SK-N-SH (cell line): ENCODE measurements around the gene ZNF32. TPM values are rescaled to one million over a fixed set of nuclear protein-coding genes. Genes with fewer than 3 reads are reported as not detected.

Experiments
- CTCF ChIA-PET: fragments of 300-600, 350-600 bp; formaldehyde crosslinking; extraction: SDS; loops from one replicate; lab custom pipeline; 2021; lab: Yijun Ruan, JAX
- POLR2A ChIA-PET: fragments of 350-600 bp; sonication (Branson Sonifier 250); formaldehyde crosslinking; extraction: SDS; loops from one replicate; lab custom pipeline; 2020; ENCODE audit warnings: antibody characterized with exemption, inconsistent platforms; lab: Yijun Ruan, JAX
- DNase-seq: peaks from one replicate; pipeline ENCODE4 v3.0.0; 2012
- H2AFZ ChIP-seq: fragments of 200-600 bp; sonication (generic); 2 replicates; pipeline ENCODE4 v1.8.1; 2016; ENCODE audit warnings: antibody characterized with exemption, mild to moderate bottlenecking, low read depth
- H3F3A ChIP-seq: fragments of 200-600 bp; sonication (generic); replicated peaks from 2 replicates; pipeline ENCODE3; 2016; ENCODE audit warnings: antibody characterized with exemption, mild to moderate bottlenecking; ENCODE audit not compliant: insufficient read depth
- H3K27ac ChIP-seq, 2 experiments: fragments of 200-500 bp in 1 of 2; fragments of 200-600 bp in 1 of 2; sonication (Bioruptor generic) in 1 of 2; sonication (generic), shearing (Covaris generic) in 1 of 2; 2 replicates each; pipeline versions ENCODE4 v1.5.1 to v1.6.1; 2014 to 2016; ENCODE audit warnings: low read depth in 2 of 2, inconsistent platforms in 1 of 2, low read length in 1 of 2, mild to moderate bottlenecking in 1 of 2, mixed read lengths in 1 of 2
- H3K27me3 ChIP-seq: fragments of 200-600 bp; sonication (generic), shearing (Covaris generic); 2 replicates; pipeline ENCODE4 v1.6.1; 2016; ENCODE audit warnings: mixed run types; ENCODE audit not compliant: insufficient read depth
- H3K36me3 ChIP-seq, 2 experiments: fragments of 200-500 bp in 1 of 2; fragments of 200-600 bp in 1 of 2; sonication (Bioruptor generic) in 1 of 2; sonication (generic) in 1 of 2; replicated peaks in 1 of 2; 2 replicates each; pipeline versions ENCODE3 to v1.5.1; 2014 to 2016; ENCODE audit warnings: low read length in 1 of 2, mild to moderate bottlenecking in 1 of 2; ENCODE audit not compliant: insufficient read depth in 2 of 2, control insufficient read depth in 1 of 2
- H3K4me1 ChIP-seq, 2 experiments: fragments of 200-500 bp in 1 of 2; fragments of 200-600 bp in 1 of 2; sonication (Bioruptor generic) in 1 of 2; sonication (generic), shearing (Covaris generic) in 1 of 2; 2 replicates each; pipeline versions ENCODE4 v1.5.1 to v1.6.1; 2014 to 2016; ENCODE audit warnings: low read depth in 1 of 2, low read length in 1 of 2, mixed run types in 1 of 2; ENCODE audit not compliant: insufficient read depth in 2 of 2, control insufficient read depth in 1 of 2
- H3K4me2 ChIP-seq: fragments of 200-600 bp; sonication (generic), shearing (Covaris generic); 2 replicates; pipeline ENCODE4 v1.6.1; 2017; ENCODE audit warnings: mixed run types
- H3K4me3 ChIP-seq, 2 experiments: fragments of 200-500 bp in 1 of 2; fragments of 200-600 bp in 1 of 2; sonication (Bioruptor generic) in 1 of 2; sonication (generic), shearing (Covaris generic) in 1 of 2; 2 replicates each; pipeline versions ENCODE4 v1.5.1 to v1.8.1; 2014 to 2016; ENCODE audit warnings: low read depth in 2 of 2, inconsistent platforms in 1 of 2, low read length in 1 of 2, mild to moderate bottlenecking in 1 of 2, mixed read lengths in 1 of 2, moderate library complexity in 1 of 2
- H3K79me2 ChIP-seq: fragments of 200-600 bp; sonication (generic); 2 replicates; pipeline ENCODE4 v1.8.1; 2017; ENCODE audit warnings: mild to moderate bottlenecking; ENCODE audit not compliant: insufficient read depth
- H3K9ac ChIP-seq: fragments of 200-600 bp; sonication (generic); 2 replicates; pipeline ENCODE4 v1.6.1; 2017; ENCODE audit warnings: mixed run types
- H3K9me2 ChIP-seq: fragments of 200-600 bp; sonication (generic); 2 replicates; pipeline ENCODE4 v1.6.1; 2017; ENCODE audit warnings: mixed run types
- H3K9me3 ChIP-seq: fragments of 200-600 bp; sonication (generic); 2 replicates; pipeline ENCODE4 v1.6.1; 2017; ENCODE audit warnings: mixed run types, mild to moderate bottlenecking, moderate library complexity
- H4K20me1 ChIP-seq: fragments of 200-600 bp; sonication (generic); 2 replicates; pipeline ENCODE4 v1.6.1; 2017; ENCODE audit warnings: mild to moderate bottlenecking, mixed run types; ENCODE audit not compliant: insufficient read depth
- JUND ChIP-seq: IDR thresholded peaks from 2 replicates; pipeline ENCODE4 v1.4.0; 2012
- POLR2AphosphoS5 ChIP-seq: IDR thresholded peaks from 2 replicates; pipeline ENCODE4 v1.6.1; 2012; ENCODE audit warnings: low read depth, low read length
- RAD21 ChIP-seq: IDR thresholded peaks from 2 replicates; pipeline ENCODE4 v1.6.1; 2012; ENCODE audit warnings: mild to moderate bottlenecking, low read length
- RFX5 ChIP-seq: IDR thresholded peaks from 2 replicates; pipeline ENCODE4 v1.6.1; 2012; ENCODE audit warnings: mild to moderate bottlenecking, improper control_type of control experiment, low read length
- TAF1 ChIP-seq: IDR thresholded peaks from 2 replicates; pipeline ENCODE4 v1.6.1; 2012; ENCODE audit warnings: low read depth, mild to moderate bottlenecking, low read length, moderate library complexity, borderline replicate concordance
- TCF12 ChIP-seq: IDR thresholded peaks from 2 replicates; pipeline ENCODE4 v1.4.0; 2012
- TEAD4 ChIP-seq: IDR thresholded peaks from 2 replicates; pipeline ENCODE4 v1.4.0; 2012; ENCODE audit warnings: mild to moderate bottlenecking, borderline replicate concordance; ENCODE audit not compliant: insufficient read depth
- WGBS: methylation state at CpG from one replicate; pipeline ENCODE4 v1.1.6; 2017; ENCODE audit warnings: low lambda C conversion rate; 5-methylcytosine and 5-hydroxymethylcytosine counted together
- polyA plus RNA-seq, 3 experiments: library from polyadenylated mRNA; depleted of rRNA; stranded (reverse); fragments of >200 nt; gene quantifications; 2 replicates each; pipeline ENCODE4 v1.2.3, GENCODE V29; 2012
- TF ChIP-seq, protein P1 (sequence below): fragments of 200-600 bp; sonication (generic); IDR thresholded peaks from 2 replicates; pipeline ENCODE4 v1.6.1; 2017; ENCODE audit warnings: antibody characterized with exemption, mild to moderate bottlenecking, moderate library complexity
- TF ChIP-seq, protein P2 (sequence below): IDR thresholded peaks from 2 replicates; pipeline ENCODE4 v1.6.1; 2012; ENCODE audit warnings: mild to moderate bottlenecking, low read depth, low read length, moderate library complexity
- TF ChIP-seq, protein P3 (sequence below): IDR thresholded peaks from 2 replicates; pipeline ENCODE4; 2012

ZNF32 gene
- polyA plus RNA-seq, 1 of the 3 experiments (the other 2 are of a cell fraction): 27.2 TPM

DNA sequence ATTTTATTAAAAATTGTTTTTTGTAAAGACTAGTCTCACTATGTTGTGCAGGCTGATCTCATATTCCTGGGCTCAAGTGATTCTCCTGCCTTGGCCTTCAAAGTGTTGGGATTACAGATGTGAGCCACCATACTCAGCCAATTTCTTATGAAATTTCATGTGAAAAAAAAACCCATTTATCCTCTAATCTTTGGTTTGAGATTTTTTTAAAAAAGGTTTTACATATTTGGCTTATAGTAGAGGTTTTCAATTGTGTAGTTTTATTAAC is 35.5 kb upstream of the ZNF32 start:
- POLR2A ChIA-PET: no interaction called here
- Histone ChIP-seq H3F3A (no peaks in the 10 kb centered on the region), H3K27me3 (no peaks in the 10 kb centered on the region), H2AFZ (no peak overlapping the region), H3K79me2 (no peaks in the 10 kb centered on the region), H3K4me3 (no peak overlapping the region), H3K9me2 (no peaks in the 10 kb centered on the region), H3K9me3 (no peaks in the 10 kb centered on the region), H4K20me1 (no peaks in the 10 kb centered on the region), H3K4me2 (no peak overlapping the region), H3K27ac (no peak overlapping the region), H3K9ac (no peak overlapping the region), H3K36me3 (no peaks in the 10 kb centered on the region), H3K4me1 (peaks cover 0 to 4% of the 10 kb centered on the region in 2 experiments; a peak in 1 of 4 replicates)
- no peak for TF ChIP-seq TAF1
- TF ChIP-seq, protein P1, sequence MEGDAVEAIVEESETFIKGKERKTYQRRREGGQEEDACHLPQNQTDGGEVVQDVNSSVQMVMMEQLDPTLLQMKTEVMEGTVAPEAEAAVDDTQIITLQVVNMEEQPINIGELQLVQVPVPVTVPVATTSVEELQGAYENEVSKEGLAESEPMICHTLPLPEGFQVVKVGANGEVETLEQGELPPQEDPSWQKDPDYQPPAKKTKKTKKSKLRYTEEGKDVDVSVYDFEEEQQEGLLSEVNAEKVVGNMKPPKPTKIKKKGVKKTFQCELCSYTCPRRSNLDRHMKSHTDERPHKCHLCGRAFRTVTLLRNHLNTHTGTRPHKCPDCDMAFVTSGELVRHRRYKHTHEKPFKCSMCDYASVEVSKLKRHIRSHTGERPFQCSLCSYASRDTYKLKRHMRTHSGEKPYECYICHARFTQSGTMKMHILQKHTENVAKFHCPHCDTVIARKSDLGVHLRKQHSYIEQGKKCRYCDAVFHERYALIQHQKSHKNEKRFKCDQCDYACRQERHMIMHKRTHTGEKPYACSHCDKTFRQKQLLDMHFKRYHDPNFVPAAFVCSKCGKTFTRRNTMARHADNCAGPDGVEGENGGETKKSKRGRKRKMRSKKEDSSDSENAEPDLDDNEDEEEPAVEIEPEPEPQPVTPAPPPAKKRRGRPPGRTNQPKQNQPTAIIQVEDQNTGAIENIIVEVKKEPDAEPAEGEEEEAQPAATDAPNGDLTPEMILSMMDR: no peak
- no peak for TF ChIP-seq TEAD4
- TF ChIP-seq POLR2AphosphoS5: no peak
- no peak for TF ChIP-seq JUND
- TF ChIP-seq, protein P2, sequence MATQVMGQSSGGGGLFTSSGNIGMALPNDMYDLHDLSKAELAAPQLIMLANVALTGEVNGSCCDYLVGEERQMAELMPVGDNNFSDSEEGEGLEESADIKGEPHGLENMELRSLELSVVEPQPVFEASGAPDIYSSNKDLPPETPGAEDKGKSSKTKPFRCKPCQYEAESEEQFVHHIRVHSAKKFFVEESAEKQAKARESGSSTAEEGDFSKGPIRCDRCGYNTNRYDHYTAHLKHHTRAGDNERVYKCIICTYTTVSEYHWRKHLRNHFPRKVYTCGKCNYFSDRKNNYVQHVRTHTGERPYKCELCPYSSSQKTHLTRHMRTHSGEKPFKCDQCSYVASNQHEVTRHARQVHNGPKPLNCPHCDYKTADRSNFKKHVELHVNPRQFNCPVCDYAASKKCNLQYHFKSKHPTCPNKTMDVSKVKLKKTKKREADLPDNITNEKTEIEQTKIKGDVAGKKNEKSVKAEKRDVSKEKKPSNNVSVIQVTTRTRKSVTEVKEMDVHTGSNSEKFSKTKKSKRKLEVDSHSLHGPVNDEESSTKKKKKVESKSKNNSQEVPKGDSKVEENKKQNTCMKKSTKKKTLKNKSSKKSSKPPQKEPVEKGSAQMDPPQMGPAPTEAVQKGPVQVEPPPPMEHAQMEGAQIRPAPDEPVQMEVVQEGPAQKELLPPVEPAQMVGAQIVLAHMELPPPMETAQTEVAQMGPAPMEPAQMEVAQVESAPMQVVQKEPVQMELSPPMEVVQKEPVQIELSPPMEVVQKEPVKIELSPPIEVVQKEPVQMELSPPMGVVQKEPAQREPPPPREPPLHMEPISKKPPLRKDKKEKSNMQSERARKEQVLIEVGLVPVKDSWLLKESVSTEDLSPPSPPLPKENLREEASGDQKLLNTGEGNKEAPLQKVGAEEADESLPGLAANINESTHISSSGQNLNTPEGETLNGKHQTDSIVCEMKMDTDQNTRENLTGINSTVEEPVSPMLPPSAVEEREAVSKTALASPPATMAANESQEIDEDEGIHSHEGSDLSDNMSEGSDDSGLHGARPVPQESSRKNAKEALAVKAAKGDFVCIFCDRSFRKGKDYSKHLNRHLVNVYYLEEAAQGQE: no peak
- TF ChIP-seq, protein P3, sequence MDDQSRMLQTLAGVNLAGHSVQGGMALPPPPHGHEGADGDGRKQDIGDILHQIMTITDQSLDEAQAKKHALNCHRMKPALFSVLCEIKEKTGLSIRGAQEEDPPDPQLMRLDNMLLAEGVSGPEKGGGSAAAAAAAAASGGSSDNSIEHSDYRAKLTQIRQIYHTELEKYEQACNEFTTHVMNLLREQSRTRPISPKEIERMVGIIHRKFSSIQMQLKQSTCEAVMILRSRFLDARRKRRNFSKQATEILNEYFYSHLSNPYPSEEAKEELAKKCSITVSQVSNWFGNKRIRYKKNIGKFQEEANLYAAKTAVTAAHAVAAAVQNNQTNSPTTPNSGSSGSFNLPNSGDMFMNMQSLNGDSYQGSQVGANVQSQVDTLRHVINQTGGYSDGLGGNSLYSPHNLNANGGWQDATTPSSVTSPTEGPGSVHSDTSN: no peak
- TF ChIP-seq TCF12: no peak
- TF ChIP-seq RFX5: no peak
- CTCF ChIA-PET: no interaction called here
- DNase-seq: no peak

DNA sequence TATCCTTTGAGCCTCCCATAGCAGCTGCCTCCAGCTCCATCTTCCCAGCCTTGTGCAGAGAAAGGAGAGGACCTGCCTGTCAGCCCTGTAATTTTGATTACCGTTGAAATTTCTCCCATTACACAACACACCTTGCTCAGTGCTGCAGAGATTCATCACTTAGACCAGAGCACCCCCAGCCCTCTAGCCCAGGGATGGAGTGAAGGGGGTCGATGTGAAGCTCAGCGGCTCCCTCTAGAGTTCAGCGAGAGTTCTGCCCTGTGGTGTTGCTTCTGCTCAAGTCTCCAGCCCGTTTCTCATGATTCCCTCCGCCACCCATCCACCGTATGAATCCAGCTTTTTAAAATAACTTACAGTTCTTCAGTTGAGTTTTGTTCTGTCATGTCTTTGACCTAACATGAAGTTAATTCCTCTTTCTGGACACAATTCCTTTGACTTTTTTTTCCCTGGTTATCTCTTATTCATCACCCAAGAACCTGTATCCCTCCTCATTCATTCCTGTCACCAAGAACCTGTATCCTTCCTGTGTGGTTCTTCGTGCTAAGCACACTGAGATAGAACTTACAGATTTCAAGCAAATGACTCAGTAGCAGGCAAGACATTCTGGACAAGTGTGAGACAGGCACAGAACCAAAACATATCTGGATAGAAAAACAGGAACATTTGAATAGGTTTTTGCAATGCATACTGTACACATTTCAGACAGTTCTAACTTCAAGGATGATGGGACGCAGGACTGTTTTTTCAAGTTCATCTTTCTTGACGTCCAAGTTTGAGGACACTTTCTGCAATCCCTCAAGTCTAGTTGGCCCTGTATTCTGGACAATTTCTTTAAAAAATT is 35.0 kb upstream of the ZNF32 start:
- ChIA-PET CTCF (interaction anchor here (1.2 to 2.3 kb wide), 7 partner anchors 10 to 1182 kb away, joined by 3 to 10 read pairs (median 6); partner anchors contain the start of gene CXCL12), POLR2A (no interaction called here)
- peak; percentile 58 for DNase-seq
- H3K4me3 ChIP-seq: no peak overlapping the region
- no peaks in the 10 kb centered on the region for H3K79me2 ChIP-seq
- no peaks in the 10 kb centered on the region for H3K9me3 ChIP-seq
- H3K27me3 ChIP-seq: no peaks in the 10 kb centered on the region
- no peak overlapping the region for H3K4me2 ChIP-seq
- 0 out of 2 replicates have a peak, but pooled peaks have one; percentile 26 for TF ChIP-seq RAD21
- TF ChIP-seq, protein P2: no peak
- TF ChIP-seq, protein P1: peak; percentile 46
- H3K27ac ChIP-seq: no peak overlapping the region
- H3K9ac ChIP-seq: no peak overlapping the region
- no peak overlapping the region for H2AFZ ChIP-seq
- H3K4me1 ChIP-seq: peaks cover 0 to 4% of the 10 kb centered on the region in 2 experiments; a peak in 1 of 4 replicates
- no peaks in the 10 kb centered on the region for H3F3A ChIP-seq
- no peaks in the 10 kb centered on the region for H3K9me2 ChIP-seq
- H4K20me1 ChIP-seq: no peaks in the 10 kb centered on the region
- no peaks in the 10 kb centered on the region for H3K36me3 ChIP-seq
- WGBS: 30% methylated on average over 10 of the region's 10 CpGs
